Adrenal gland (tissue), 5 donors: ENCODE results near the gene LRRC66.

ENCODE experiments used
- POLR2A ChIP-seq, 2 donors: fragments of 450-650 bp; IDR thresholded peaks; one replicate each; pipeline ENCODE4 v1.6.1; 2017; ENCODE audit warnings: antibody characterized with exemption in 2 of 2, mild to moderate bottlenecking in 2 of 2, moderate library complexity in 1 of 2
- TF ChIP-seq, protein P1 (sequence below), 6 experiments: fragments of 450-650 bp in 4 of 6; fragments of 200-600 bp in 2 of 6; sonication (generic) in 1 of 6; IDR thresholded peaks; 1 replicate in 5 of 6; 2 replicates in 1 of 6; pipeline versions ENCODE4 v1.5.1 to v1.8.0; 2016 to 2021; ENCODE audit warnings: antibody characterized with exemption in 6 of 6, mild to moderate bottlenecking in 2 of 6, moderate library complexity in 1 of 6
- donor health status: DM: no; HTN: no; CAD: no.

- TF ChIP-seq POLR2A (IDR thresholded peaks at IDR 0.05): no peak
- TF ChIP-seq, protein P1, sequence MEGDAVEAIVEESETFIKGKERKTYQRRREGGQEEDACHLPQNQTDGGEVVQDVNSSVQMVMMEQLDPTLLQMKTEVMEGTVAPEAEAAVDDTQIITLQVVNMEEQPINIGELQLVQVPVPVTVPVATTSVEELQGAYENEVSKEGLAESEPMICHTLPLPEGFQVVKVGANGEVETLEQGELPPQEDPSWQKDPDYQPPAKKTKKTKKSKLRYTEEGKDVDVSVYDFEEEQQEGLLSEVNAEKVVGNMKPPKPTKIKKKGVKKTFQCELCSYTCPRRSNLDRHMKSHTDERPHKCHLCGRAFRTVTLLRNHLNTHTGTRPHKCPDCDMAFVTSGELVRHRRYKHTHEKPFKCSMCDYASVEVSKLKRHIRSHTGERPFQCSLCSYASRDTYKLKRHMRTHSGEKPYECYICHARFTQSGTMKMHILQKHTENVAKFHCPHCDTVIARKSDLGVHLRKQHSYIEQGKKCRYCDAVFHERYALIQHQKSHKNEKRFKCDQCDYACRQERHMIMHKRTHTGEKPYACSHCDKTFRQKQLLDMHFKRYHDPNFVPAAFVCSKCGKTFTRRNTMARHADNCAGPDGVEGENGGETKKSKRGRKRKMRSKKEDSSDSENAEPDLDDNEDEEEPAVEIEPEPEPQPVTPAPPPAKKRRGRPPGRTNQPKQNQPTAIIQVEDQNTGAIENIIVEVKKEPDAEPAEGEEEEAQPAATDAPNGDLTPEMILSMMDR (IDR thresholded peaks at IDR 0.05): no peak
Measured at GRCh38 chr4:51960486-51960885, 59.7 kb downstream of the LRRC66 start.
